Astrocyte of the hippocampus (primary cell): ENCODE results near the gene MYRF.

ENCODE experiments used
- DNase-seq: peaks from one replicate; pipeline ENCODE4 v3.0.0; 2011; ENCODE audit warnings: low read depth, low spot score

MYRF gene

GRCh38 chr11:61793829-61794204, 41.4 kb downstream of the MYRF start:
- no peak for DNase-seq

GRCh38 chr11:61794579-61794978, 42.1 kb downstream of the MYRF start:
- no peak for DNase-seq

- no peak for DNase-seq
These were observed 43.0 kb downstream of the MYRF start for GRCh38 chr11:61795459-61795858.

GRCh38 chr11:61795876-61796526, 43.6 kb downstream of the MYRF start:
- no peak for DNase-seq

- peak; percentile 90 for DNase-seq
These were observed 45.0 kb downstream of the MYRF start for GRCh38 chr11:61797263-61797944.

- no peak for DNase-seq
These were observed 47.3 kb downstream of the MYRF start for GRCh38 chr11:61799665-61800284.

- no peak for DNase-seq
These were observed 48.2 kb downstream of the MYRF start for GRCh38 chr11:61800331-61801281.

- no peak for DNase-seq
These were observed 50.2 kb downstream of the MYRF start for GRCh38 chr11:61802605-61803004.

- peak; percentile 43 for DNase-seq
These were observed 51.6 kb downstream of the MYRF start for GRCh38 chr11:61803889-61804647.

- no peak for DNase-seq
These were observed 52.7 kb downstream of the MYRF start for GRCh38 chr11:61805146-61805545.

- no peak for DNase-seq
These were observed 54.3 kb downstream of the MYRF start for GRCh38 chr11:61806785-61807184.

- DNase-seq, result no peak
These were observed 58.3 kb downstream of the MYRF start for GRCh38 chr11:61810671-61811175.

GRCh38 chr11:61811831-61812230, 59.4 kb downstream of the MYRF start:
- no peak for DNase-seq

- no peak for DNase-seq
These were observed 60.4 kb downstream of the MYRF start for GRCh38 chr11:61812736-61813411.

- peak; percentile 39 for DNase-seq
These were observed 62.0 kb downstream of the MYRF start for GRCh38 chr11:61814247-61814957.

GRCh38 chr11:61814958-61815789, 62.7 kb downstream of the MYRF start:
- DNase-seq, result peak; percentile 97

GRCh38 chr11:61815790-61816735, 63.6 kb downstream of the MYRF start:
- peak; percentile 82 for DNase-seq
